Stimulated activated CD4-positive, alpha-beta T cell treated with anti-CD3 and anti-CD28 coated beads, TNF-alpha, amount 100 ng/mL, for 24 hours (primary cell): ENCODE data around the gene CFAP46.

Source experiments
- DNase-seq, 3 experiments: peaks; one replicate each; pipeline ENCODE4 v3.0.0-alpha.2; 2020; ENCODE audit warnings: low read depth in 3 of 3

Gene CFAP46

GRCh38 chr10:132789659-132790148 is 152.7 kb downstream of the CFAP46 start:
- no peak for DNase-seq

DNA sequence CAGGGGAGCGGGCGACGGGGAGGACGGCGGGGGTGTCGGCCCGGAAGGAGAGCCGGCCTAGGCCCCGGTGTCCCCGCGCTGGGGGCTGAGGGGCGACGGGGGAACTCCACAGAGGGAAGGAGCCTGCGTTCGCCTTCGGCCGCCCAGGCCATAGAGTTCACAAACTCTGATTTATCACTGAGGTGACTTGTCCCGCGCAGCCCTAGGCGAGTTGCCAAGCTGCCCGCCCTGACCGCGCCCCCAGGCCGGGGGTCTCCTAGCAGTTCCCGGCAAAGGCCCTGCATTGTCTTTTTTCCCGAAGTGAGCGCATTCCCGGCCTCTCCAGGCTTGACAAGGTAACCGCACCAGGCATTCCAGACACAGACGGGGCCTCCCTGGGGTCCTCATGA is 153.5 kb downstream of the CFAP46 start:
- DNase-seq: no peak

DNA sequence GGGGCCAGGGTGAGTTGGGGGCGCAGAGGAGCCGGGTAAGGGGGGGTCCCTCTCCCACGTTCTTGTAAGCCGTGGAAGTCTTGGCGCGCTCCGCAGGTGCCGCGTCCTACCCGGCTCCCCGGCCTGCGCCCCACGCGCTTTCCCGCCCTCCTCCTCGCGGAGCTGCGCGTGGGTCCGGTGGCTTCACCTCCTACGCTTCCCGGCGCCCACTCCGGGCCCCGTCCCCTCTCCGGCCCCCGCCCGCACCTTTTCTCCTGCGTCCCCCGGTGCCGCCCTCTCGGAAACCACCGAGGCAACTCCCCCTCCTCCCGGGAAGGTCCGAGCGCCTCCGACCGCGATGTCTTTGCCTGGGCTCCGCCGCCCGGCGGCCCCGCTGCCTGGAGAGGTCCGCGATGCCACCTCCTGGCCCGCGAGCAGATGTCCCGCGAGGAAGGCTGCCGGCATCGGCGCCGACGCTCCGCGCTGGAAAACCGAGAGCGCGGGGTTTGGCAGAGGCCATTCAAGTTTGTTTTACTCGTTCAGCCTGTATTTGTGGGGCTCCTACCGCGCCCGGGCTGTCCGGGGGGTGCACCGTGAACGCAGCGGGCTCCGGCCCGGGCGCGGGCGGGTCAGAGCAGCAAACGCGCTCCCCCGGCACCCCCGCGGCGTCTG is 154.1 kb downstream of the CFAP46 start:
- no peak for DNase-seq

DNA sequence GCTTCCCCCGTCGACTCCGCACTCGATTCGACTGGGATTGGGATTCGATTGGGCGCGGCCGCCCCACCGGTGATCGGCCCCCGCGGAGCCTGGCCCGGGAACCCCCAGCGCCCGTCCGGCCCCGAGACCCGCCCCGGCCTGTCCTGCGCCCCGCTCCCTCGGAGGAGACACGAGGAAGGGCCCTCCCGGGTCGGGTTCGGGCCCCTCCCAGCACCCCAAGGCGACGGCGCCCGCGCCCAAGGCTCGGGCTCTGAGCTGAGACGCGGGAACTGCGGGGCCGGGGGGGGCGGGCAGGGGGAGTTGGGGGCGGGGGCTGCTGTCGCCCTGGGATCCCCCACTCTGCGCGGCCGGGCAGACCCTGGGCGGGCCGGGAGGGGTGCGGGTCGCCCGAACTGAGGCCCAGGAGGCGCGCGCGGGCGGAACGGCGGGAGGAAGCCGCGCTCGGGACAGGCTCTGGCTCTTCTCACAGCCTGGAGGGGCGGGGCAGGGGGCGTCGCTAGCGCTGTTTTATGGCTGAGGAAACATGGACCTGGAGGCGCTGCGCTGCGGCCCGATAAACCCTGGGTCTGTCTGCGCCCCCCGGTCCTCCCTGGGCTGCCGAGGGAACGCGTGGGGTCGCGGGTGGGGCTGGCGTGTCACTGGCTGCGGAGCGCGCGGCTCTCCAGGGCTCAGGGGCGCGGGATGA is 154.7 kb downstream of the CFAP46 start:
- no peak for DNase-seq

- no peak for DNase-seq
Measured at GRCh38 chr10:132786884-132787494, 155.4 kb downstream of the CFAP46 start.

- DNase-seq: no peak
Measured at GRCh38 chr10:132786476-132786883, 155.9 kb downstream of the CFAP46 start.

DNA sequence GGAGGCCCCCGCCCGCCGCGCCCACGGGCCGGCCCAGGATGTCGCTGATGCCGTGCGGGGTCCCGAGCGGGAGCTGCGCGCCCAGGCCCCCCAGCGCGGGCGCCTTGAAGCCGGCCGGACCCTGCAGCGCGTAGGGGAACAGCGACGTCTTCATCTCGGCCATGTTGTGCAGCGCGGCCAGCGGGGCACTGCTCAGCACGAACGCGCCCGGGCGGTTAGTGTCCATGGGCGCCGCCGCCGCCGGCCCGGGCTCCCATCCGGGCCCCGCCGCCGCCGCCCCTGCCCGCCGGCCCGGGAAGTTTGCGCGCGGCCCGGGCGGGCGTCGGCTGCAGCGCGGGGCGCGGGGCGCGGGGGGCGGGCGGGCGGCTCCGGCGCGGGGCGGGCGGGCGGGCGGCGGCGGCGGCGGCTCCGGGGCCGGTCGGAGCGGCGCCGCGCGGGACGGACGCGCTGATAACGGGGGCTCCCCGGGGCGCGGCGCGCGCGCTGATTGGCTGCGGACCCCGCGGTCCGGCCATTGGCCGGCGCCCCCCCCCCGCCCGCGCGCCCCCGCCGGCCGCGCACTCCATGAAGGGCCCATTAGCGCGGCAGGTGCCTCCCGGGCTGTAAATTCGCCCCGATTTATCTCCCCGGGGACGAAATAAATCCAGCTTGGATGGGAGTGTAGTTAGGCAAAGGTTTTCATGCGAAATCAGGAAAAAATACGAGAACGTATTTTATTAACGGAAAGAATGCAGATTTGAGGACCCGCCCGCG is 156.5 kb downstream of the CFAP46 start, which contains the start of gene NKX6-2:
TSS of gene NKX6-2 (minus strand) at position 425 of the 753 bp plus-strand sequence. CDS start at position 226, 199 bp downstream.
- DNase-seq: no peak

DNA sequence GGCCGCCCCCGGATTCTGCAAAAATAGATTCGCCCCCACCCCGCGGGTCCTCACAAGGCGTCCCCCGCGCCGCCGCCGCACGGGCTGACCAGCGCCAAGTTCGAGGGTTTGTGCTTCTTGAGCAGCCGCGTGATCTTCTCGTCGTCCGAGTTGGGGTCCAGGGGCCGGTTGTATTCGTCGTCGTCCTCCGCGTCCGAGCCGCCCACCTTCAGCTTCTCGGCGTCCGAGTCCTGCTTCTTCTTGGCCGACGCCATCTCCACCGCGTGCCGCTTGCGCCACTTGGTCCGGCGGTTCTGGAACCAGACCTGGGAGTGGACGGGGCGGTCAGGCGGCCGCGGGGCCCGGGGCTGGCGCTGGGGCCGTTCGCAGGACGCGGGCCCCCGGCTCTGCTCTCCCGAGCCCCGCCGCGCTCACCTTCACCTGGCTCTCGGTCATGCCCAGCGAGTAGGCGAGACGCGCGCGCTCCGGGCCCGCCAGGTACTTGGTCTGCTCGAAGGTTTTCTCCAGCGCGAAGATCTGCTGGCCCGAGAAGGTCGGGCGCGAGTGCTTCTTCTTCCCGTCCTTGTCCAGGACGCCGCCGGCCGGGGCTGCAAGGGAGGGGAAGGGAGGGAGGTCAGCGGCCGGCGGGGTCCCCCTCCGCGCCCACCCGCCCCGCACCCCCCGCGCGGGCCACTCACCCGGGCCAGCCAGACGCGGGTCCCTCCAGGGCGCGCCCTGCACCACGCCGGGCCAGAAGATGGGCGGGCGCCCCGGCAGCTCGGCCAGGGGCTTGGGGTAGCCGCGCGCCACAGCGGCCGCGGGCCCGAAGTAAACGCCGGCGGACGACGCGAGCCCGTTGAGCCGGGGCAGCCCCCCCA is 157.3 kb downstream of the CFAP46 start:
- DNase-seq: no peak

DNA sequence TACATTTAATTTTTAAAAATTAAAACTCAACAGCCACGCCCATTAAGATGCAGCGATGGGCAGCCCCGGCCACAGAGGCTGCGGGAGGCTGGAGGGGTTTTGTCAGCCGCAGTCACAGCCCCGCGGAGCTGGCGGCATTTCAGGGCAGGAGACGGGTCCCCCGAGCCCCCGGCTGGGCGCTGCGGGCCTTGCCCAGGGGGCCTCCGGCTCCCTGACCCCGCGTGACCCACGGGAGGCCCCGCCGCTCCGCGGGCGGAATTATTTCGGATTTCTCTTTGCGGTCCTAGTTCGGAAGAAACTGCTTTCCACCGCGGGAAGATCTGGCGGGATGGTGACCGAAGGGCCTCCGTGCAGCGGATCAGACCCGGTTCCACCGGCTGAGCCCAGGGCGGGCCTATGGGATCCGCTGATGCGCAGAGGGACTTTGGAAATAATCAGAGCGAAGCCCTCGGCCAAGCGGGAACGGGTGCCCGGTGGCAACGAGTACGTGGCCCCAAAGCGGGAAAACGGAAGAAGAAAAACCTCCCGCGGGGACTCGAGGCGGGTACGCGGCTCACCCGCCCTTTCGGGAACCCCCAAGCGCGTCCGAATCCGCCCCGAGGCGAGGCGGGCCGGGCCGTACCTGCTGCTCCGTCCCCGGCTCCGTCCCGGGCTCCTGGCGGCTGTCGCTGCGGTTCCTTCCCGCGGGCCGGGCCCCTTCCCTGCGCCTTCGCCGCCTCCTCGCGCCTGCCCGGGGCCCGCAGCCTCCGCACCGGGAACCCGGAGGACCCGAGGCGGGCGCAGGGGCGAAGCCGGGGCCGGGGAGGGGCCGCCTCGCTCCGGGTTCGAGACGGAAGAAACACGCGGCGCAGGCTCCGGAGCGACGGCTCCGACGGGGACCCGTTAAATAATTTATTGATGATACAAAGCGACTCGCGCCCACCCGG is 158.2 kb downstream of the CFAP46 start:
- DNase-seq: no peak

GRCh38 chr10:132783165-132783939 is 159.0 kb downstream of the CFAP46 start:
- DNase-seq: no peak

- DNase-seq: no peak
Measured at GRCh38 chr10:132781556-132781955, 160.8 kb downstream of the CFAP46 start.

DNA sequence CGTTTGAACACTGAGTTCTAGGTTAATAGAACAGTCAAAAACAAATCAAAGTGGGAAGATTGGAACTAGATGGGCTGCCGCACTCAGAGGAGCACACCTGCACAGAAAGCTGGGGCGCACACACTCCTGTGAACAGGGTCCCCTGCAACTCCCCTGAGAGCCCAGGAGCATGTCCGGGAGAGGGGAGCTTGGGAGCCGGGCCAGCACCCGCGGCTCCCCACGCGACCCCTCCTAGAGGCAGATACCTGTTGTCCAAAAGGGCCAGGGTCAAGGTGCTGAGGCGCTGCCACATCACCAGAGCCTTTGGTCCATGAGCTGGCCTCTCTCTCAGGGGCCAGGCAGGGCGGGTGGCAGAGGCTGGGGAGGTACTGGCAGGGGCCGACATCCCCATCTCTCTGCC is 162.0 kb downstream of the CFAP46 start:
- no peak for DNase-seq

GRCh38 chr10:132779549-132780294 is 162.6 kb downstream of the CFAP46 start:
- DNase-seq: no peak

DNA sequence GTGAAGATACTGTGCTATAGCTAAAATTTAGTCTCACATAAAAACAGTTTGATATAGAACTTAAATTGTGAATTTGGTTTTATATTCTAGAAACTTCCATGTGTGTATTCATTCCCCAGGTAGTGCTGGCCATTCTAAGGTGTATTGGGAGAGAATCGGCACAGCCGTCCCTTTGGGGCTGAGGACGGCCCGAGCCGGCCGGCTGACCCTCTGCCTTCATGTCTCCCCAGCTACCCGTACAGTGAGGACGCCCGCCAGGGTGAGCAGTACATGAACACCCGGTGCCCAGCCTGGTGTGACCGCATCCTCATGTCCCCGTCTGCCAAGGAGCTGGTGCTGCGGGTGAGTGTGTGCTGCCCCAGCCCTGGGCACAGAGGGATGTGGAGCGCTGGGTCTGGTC is 164.9 kb downstream of the CFAP46 start:
- DNase-seq: no peak

- DNase-seq: no peak
Measured at GRCh38 chr10:132776821-132777220, 165.5 kb downstream of the CFAP46 start.

DNA sequence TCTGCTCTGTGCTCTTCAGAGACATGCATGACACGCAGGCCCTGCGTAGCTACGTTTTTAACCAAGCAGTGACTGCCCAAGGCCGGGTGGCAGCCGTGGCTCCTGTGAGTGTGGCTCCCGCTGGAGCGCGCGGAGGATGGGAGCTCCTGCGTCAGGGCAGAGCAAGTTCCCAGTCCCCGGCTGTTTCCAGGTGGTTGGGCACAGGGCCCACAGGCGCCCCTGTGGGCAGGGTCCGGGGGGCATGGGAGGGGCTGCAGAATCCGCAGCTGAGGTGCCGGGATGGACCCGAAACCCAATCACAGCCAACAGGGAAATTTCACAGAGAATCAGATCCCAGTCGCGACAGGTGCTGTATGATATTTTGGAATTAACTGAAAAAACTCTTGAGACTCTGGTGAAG is 166.2 kb downstream of the CFAP46 start:
- DNase-seq: no peak

GRCh38 chr10:132774902-132775863 is 167.2 kb downstream of the CFAP46 start:
- DNase-seq: no peak
